Testis (tissue), 3 donors: ENCODE data around the gene HNF1B. TPM values are rescaled to one million over a fixed set of nuclear protein-coding genes. Genes with fewer than 3 reads are reported as not detected.

Experiments used
- DNase-seq: peaks from one replicate; pipeline ENCODE4 v3.0.0-alpha.2; 2019
- H3K27ac ChIP-seq, 2 donors: fragments of 200-600 bp; sonication (generic); one replicate each; pipeline ENCODE4 v1.5.1; 2019
- H3K27me3 ChIP-seq: fragments of 200-600 bp; sonication (generic); one replicate; pipeline ENCODE4 v1.5.1; 2019
- H3K36me3 ChIP-seq: fragments of 200-600 bp; sonication (generic); one replicate; pipeline ENCODE4 v1.5.1; 2017; ENCODE audit warnings: low read depth; ENCODE audit errors: missing control alignments
- H3K4me1 ChIP-seq: fragments of 200-600 bp; sonication (generic); one replicate; pipeline ENCODE4 v1.5.1; 2019
- H3K4me3 ChIP-seq, 2 donors: fragments of 200-600 bp; sonication (generic); one replicate each; pipeline ENCODE4 v1.5.1; 2017 to 2019
- H3K9me3 ChIP-seq: fragments of 200-600 bp; sonication (generic); one replicate; pipeline ENCODE4 v1.5.1; 2017
- CTCF ChIP-seq, 3 experiments: fragments of 450-650 bp in 2 of 3; fragments of 200-600 bp in 1 of 3; sonication (generic) in 1 of 3; IDR thresholded peaks; one replicate each; pipeline ENCODE4 v1.5.1; 2016 to 2019; ENCODE audit warnings: antibody characterized with exemption in 3 of 3, mild to moderate bottlenecking in 2 of 3, moderate library complexity in 1 of 3
- POLR2A ChIP-seq: fragments of 450-650 bp; IDR thresholded peaks from one replicate; pipeline ENCODE4 v1.6.1; 2017; ENCODE audit warnings: antibody characterized with exemption, mild to moderate bottlenecking, moderate library complexity
- WGBS, 2 donors: methylation state at CpG; one replicate each; pipeline ENCODE4 v1.1.5; 2018; 5-methylcytosine and 5-hydroxymethylcytosine counted together
- intact Hi-C: fragments of 100-400 bp; cut with DNase I; formaldehyde crosslinking; loops from one replicate; pipeline ENCODE4 v1.15.1; 2023; ENCODE audit warnings: low total_unique reads
- polyA plus RNA-seq: library from polyadenylated mRNA; stranded (reverse); fragments of 350-450 nt; fragmentation: Illumina TruSeq; extraction: RNeasy Lipid Tissue Mini Kit (QIAGEN cat#74804); gene quantifications from one replicate; pipeline ENCODE4 v1.2.3, GENCODE V29; 2014; ENCODE audit warnings: low read depth, low replicate concordance; ENCODE audit not compliant: insufficient read depth
- total RNA-seq, 2 donors: library from RNA; depleted of rRNA; stranded (reverse); fragments of >200 nt; gene quantifications; one replicate each; pipeline ENCODE4 v1.2.3, GENCODE V29; 2016

The HNF1B gene
- total and polyA plus RNA-seq, 3 donors from 2014 or later = 2.9 to 6.3 (median 3.2) TPM

DNA sequence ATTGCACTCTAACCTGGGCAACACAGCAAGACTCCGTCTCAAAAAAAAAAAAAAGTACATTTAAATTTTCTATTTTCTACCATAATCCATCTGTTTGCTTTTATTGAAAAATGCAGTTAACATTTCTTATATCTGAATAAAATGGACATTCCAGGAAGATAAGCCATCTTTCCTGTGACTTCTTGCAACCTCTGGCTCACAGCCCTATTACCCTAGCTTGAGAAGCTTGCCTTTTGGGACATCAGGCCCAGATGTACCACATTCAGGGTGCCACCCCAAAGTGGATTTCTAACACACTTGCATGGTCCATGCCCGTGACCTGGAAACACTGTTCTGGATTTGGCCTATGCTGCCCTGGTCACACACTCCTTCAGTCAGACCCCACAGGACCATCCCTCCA lies 71.5 kb downstream of the HNF1B start:
- WGBS, 2 donors = 89 to 97% methylated on average over 2 of the region's 2 CpGs

GRCh38 chr17:37672548-37673078 lies 72.2 kb downstream of the HNF1B start:
- 67 to 69% methylated on average over 2 to 3 of the region's 3 CpGs for WGBS, 2 donors
- no peak for DNase-seq
- H3K9me3 ChIP-seq = no peaks in the 10 kb centered on the region
- no peaks in the 10 kb centered on the region for H3K27me3 ChIP-seq
- no peak overlapping the region for H3K27ac ChIP-seq
- TF ChIP-seq CTCF (IDR thresholded peaks at IDR 0.05) (no peak), POLR2A (no peak)
- H3K4me3 ChIP-seq = no peak overlapping the region
- intact Hi-C loops = no loop called here
- H3K36me3 ChIP-seq = no peaks in the 10 kb centered on the region
- no peaks in the 10 kb centered on the region for H3K4me1 ChIP-seq

More for the DNA sequence above, 71.5 kb downstream of the HNF1B start:
- no peak for TF ChIP-seq CTCF (IDR thresholded peaks at IDR 0.05)
- TF ChIP-seq POLR2A = no peak
- Histone ChIP-seq H3K27ac (no peak overlapping the region), H3K36me3 (no peaks in the 10 kb centered on the region), H3K27me3 (no peaks in the 10 kb centered on the region), H3K4me1 (no peaks in the 10 kb centered on the region), H3K4me3 (no peak overlapping the region), H3K9me3 (no peaks in the 10 kb centered on the region)
- DNase-seq = no peak
- intact Hi-C loops = no loop called here

DNA sequence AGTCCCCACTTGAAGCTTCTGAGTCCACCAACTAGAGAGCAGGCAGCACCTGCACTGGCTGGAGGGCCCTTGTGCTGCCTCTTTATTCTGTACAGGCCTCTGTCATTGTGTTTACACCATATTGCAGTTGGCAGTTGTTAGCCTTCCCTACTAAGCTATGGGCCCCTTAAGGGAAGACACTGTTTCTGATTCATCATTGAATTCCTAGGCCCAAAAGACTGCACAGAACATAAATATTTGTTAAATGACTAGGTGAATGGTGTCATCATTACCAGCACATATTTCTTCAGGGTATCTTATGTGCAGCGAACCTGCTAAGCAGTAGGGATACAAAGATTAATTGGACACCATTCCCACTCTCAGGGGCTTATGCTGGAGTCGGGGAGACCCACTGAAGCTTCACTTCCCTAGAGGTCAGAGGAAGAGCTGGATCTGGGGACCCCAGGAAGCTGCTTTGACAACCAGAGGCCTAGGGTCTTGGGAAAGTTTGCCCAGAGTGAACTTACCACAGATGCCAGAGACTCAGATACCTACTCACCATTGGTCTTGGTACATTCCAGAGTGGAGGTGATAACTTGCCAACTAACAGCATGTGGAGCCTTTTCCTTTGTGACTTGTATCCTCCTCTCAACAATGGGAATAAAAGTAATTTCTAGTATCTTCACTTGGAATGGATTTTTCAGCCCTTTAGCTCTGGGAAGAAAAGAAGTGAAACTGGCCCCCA lies 72.9 kb downstream of the HNF1B start:
- Histone ChIP-seq H3K9me3 (no peaks in the 10 kb centered on the region), H3K27me3 (no peaks in the 10 kb centered on the region), H3K4me3 (no peak overlapping the region), H3K36me3 (no peaks in the 10 kb centered on the region), H3K27ac (no peak overlapping the region), H3K4me1 (no peaks in the 10 kb centered on the region)
- 55 to 76% methylated on average over 2 of the region's 2 CpGs for WGBS, 2 donors
- TF ChIP-seq POLR2A (no peak), CTCF (IDR thresholded peaks at IDR 0.05) (no peak)
- DNase-seq = no peak
- intact Hi-C loops = no loop called here

- intact Hi-C loops = no loop called here
- H3K36me3 ChIP-seq = no peaks in the 10 kb centered on the region
- no peak overlapping the region for H3K4me3 ChIP-seq
- no peaks in the 10 kb centered on the region for H3K4me1 ChIP-seq
- DNase-seq = no peak
- no peak overlapping the region for H3K27ac ChIP-seq
- TF ChIP-seq CTCF (IDR thresholded peaks at IDR 0.05) (no peak), POLR2A (no peak)
- 66 to 73% methylated on average over 8 to 9 of the region's 9 CpGs for WGBS, 2 donors
- no peaks in the 10 kb centered on the region for H3K9me3 ChIP-seq
- H3K27me3 ChIP-seq = no peaks in the 10 kb centered on the region
Observed at GRCh38 chr17:37671028-37671823, 73.6 kb downstream of the HNF1B start.
